K562 (cell line): ENCODE data around the gene FGR. TPM values are rescaled to one million over a fixed set of nuclear protein-coding genes. Genes with fewer than 3 reads are reported as not detected.

Experiments used
- DDX20 ChIP-seq: fragments of 450-650 bp; IDR thresholded peaks from 2 replicates; pipeline ENCODE4 v1.6.1; 2016; ENCODE audit warnings: missing genetic modification characterization, low read depth, mild to moderate bottlenecking, missing compliant biosample characterization, moderate library complexity
- HMG20A ChIP-seq: fragments of 450-650 bp; formaldehyde crosslinking; conservative IDR thresholded peaks from 2 replicates; pipeline ENCODE4 v1.4.0; 2020; ENCODE audit warnings: mild to moderate bottlenecking, mixed read lengths
- MIER1 ChIP-seq: fragments of 450-650 bp; IDR thresholded peaks from 2 replicates; pipeline ENCODE4 v1.6.1; 2016; ENCODE audit warnings: antibody characterized with exemption, mild to moderate bottlenecking, low read depth
- PCBP1 ChIP-seq: fragments of 200-400 bp; formaldehyde crosslinking; IDR thresholded peaks from 2 replicates; pipeline ENCODE4 v1.6.1; 2018; ENCODE audit warnings: mild to moderate bottlenecking, low read depth, low read length; ENCODE audit not compliant: poor library complexity, severe bottlenecking
- RBM25 ChIP-seq: fragments of 200-400 bp; formaldehyde crosslinking; IDR thresholded peaks from 2 replicates; pipeline ENCODE4 v1.6.1; 2018; ENCODE audit warnings: low read length, low read depth, moderate library complexity; ENCODE audit not compliant: severe bottlenecking
- RFX5 ChIP-seq: IDR thresholded peaks from 2 replicates; pipeline ENCODE4 v1.6.1; 2011; ENCODE audit warnings: low read depth, mild to moderate bottlenecking, improper control_type of control experiment, low read length
- RFX7 ChIP-seq: fragments of 250-450 bp; sonication (Bioruptor Pico); IDR thresholded peaks from 2 replicates; pipeline ENCODE4 v1.5.1; 2021; ENCODE audit warnings: mild to moderate bottlenecking
- SMARCB1 ChIP-seq: IDR thresholded peaks from 2 replicates; pipeline ENCODE4 v1.6.1; 2011; ENCODE audit warnings: improper control_type of control experiment, low read depth; ENCODE audit not compliant: insufficient read length
- STAG1 ChIP-seq: sonication (generic); formaldehyde crosslinking; IDR thresholded peaks from 2 replicates; pipeline ENCODE4 v1.5.0; 2020; ENCODE audit warnings: missing genetic modification reagents, borderline replicate concordance
- XRCC3 ChIP-seq: fragments of 450-650 bp; IDR thresholded peaks from 2 replicates; pipeline ENCODE4 v1.6.1; 2017; ENCODE audit warnings: mild to moderate bottlenecking, moderate library complexity
- polyA plus RNA-seq, 8 experiments: library from polyadenylated mRNA; depleted of rRNA in 4 of 8; stranded (reverse) in 5 of 8; unstranded in 3 of 8; fragments of >200 nt; fragmentation: Nextera tagmentation in 2 of 8; fragmentation: Illumina TruSeq in 1 of 8; extraction: Ambion mirVana in 2 of 8; extraction: Trizol in 1 of 8; gene quantifications; 2 replicates each; pipeline versions ENCODE4 v1.2.1 to v1.2.3, GENCODE V29; 2011 to 2014; ENCODE audit warnings: inconsistent platforms in 1 of 8, missing spikeins in 1 of 8
- total RNA-seq, 7 experiments: library from RNA; depleted of rRNA in 6 of 7; stranded (reverse); fragments of >200 nt in 6 of 7; fragmentation: Illumina TruSeq in 2 of 7; extraction: Trizol in 2 of 7; gene quantifications; 2 replicates each; pipeline versions ENCODE4 v1.2.1 to v1.2.3, GENCODE V29; 2011 to 2021; ENCODE audit warnings: low replicate concordance in 1 of 7
- TF ChIP-seq, protein P1 (sequence below): fragments of 450-650 bp; IDR thresholded peaks from 2 replicates; pipeline ENCODE4 v1.6.1; 2016; ENCODE audit warnings: antibody characterized with exemption
- TF ChIP-seq, protein P2 (sequence below): fragments of 250-450 bp; sonication (Bioruptor Pico); IDR thresholded peaks from 2 replicates; pipeline ENCODE4 v1.4.0; 2020; ENCODE audit warnings: borderline replicate concordance

Gene FGR
- total and polyA plus RNA-seq, 9 of the 15 experiments (the other 6 are each of a cell fraction or from before 2014, with no cell fraction given) = 0.04 to 0.11 TPM; not detected in 7

DNA sequence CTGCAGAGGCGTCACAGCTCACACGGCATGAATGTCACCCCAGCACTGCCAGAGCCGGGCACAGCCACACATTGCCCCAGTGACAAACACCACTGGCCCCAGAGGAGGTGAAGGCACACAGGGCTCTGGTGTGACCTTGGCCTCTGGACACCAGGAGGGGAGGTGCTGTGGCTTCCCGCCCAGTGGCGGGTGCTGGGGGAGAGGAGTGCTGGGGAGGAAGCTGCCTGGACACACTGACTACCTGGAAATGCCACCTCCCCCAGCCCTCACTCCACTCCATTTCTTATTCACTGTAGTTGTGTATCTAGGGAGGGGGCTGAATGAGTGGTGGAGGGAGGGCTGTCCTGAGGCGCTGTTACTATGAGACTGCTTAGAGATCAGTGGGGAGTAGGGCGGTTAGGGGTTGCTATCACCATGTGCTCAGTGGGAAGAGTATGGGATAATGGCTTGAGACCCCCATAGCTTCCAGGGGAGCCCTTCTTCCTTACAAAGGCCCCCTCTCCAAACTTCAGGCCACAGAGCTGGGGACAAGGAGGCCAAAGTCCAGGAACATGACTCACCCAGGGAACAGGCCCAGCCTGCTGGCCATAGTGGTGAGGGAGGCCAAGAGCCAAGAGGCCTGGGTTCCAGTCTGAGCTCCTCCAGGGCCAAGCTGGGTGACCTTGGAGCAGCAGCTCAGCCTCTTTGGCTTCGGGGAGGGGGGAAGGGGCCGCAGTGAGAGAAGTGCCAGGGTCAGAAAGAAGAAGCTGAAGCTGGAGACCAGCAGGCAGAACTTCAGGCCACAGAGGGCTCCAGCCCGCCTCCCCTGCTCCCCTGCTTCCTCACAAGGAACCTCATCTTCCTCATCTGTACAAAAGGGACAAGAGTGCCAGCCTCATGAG is 71.2 kb downstream of the FGR start (continued):
- TF ChIP-seq XRCC3 = no peak
- TF ChIP-seq RFX7 (CRISPR knock-in tag) = no peak
- no peak for TF ChIP-seq STAG1
- no peak for TF ChIP-seq HMG20A (CRISPR knock-in tag)
- TF ChIP-seq, protein P1, sequence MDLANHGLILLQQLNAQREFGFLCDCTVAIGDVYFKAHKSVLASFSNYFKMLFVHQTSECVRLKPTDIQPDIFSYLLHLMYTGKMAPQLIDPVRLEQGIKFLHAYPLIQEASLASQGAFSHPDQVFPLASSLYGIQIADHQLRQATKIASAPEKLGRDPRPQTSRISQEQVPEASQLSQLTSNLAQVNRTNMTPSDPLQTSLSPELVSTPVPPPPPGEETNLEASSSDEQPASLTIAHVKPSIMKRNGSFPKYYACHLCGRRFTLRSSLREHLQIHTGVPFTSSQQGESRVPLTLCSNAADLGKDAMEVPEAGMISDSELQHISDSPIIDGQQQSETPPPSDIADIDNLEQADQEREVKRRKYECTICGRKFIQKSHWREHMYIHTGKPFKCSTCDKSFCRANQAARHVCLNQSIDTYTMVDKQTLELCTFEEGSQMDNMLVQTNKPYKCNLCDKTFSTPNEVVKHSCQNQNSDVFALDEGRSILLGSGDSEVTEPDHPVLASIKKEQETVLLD = peak; percentile 55; the same call in 1 of the 2 replicates
- no peak for TF ChIP-seq DDX20 (tag)
- TF ChIP-seq SMARCB1 = no peak
- TF ChIP-seq RFX5 = no peak
- TF ChIP-seq, protein P2, sequence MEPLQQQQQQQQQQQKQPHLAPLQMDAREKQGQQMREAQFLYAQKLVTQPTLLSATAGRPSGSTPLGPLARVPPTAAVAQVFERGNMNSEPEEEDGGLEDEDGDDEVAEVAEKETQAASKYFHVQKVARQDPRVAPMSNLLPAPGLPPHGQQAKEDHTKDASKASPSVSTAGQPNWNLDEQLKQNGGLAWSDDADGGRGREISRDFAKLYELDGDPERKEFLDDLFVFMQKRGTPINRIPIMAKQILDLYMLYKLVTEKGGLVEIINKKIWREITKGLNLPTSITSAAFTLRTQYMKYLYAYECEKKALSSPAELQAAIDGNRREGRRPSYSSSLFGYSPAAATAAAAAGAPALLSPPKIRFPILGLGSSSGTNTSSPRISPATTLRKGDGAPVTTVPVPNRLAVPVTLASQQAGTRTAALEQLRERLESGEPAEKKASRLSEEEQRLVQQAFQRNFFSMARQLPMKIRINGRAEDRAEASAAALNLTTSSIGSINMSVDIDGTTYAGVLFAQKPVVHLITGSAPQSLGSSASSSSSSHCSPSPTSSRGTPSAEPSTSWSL (CRISPR knock-in tag) = no peak
- TF ChIP-seq MIER1 = no peak
- TF ChIP-seq PCBP1 = no peak
- TF ChIP-seq RBM25 = no peak
- TF ChIP-seq, all 486 proteins: peak for 39
